GM10847 (cell line): ENCODE data around the gene MMP17.

ENCODE experiments used
- POLR2A ChIP-seq: IDR thresholded peaks from 2 replicates; pipeline ENCODE4 v1.6.1; 2011; ENCODE audit not compliant: insufficient read length; ENCODE audit errors: extremely low read depth

The MMP17 gene

GRCh38 chr12:131827961-131828534 is at the start of gene MMP17:
TSS of gene MMP17 (plus strand) at chr12:131828393. CDS start at chr12:131828495, 102 bp downstream.
- peak; percentile 19 for TF ChIP-seq POLR2A

DNA sequence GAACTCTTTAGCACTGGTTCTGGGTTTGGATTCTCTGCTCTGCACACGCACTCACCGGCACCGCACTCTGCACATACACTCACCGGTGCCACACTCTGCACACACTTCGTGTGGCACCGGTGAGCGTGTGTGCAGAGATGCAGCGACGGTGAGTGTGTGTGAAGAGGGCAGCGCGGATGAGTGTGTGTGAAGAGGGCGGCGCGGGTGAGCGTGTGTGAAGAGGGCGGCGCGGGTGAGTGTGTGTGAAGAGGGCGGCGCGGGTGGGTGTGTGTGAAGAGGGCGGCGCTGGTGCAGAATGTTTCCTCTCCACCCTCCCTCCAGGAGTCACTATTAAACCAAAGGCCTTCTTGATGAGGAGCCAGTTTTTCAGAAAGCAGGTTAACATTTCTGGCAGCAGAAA is 49.2 kb upstream of the MMP17 start:
- TF ChIP-seq POLR2A = no peak

DNA sequence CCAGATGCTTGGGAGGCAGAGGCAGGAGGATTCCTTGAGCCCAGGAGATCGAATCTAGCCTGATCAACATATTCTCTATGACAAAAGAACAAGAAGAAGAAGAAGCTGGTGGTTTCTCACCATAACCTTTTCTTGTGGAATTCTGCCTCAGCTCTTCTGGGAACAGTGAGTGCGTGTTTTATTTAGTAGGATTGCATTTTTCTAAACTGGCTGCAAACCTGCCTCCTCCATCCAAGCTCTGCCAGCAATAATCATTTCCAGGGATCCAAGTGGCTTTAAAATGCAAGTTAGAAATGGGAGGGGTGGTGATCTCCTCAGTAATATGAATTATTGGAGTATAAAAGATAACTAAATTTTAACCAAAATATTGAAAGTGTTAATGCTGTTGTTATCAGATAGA is 46.1 kb upstream of the MMP17 start:
- TF ChIP-seq POLR2A = no peak

GRCh38 chr12:131783915-131784541 is 44.2 kb upstream of the MMP17 start:
- no peak for TF ChIP-seq POLR2A

DNA sequence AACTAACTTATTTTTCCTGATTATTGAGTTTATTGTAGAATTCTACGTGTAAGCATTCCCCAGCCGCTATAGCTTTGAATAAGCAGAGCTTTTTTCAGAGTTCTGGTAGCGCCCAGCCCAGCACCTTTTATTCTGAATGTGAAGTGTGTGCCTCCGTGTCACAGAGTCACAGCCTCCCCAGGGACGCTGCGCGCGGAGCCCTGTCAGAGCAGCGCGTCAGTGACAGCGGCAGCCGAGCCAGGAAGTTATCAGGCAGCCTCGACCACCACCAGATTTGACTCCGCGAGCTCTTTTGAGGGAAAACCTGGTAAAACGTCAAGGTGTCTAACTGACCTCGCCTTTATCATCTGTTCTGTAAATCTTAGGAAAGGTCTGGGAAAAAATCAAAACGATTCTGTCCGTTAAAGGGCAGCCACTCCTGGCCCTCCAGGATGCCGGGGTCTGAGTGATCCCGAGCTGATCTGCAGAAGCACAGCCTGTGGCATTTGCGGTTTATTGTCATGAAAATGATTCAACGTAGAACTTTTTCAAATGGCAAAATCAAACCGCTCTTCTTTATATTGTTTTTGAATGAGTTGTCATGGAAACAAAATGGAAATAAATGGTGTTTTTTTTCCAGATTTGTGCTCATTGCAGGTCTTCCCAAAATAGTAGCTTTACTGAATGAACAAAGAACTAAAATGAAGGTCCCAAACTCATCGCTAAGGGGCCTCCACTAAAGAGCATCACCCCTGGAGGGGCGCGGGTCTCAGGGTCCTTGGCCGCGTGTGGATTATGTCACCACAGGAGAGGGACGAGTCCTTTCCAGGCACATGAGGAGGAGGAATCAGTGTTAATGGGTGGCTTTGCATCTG is 43.1 kb upstream of the MMP17 start:
- TF ChIP-seq POLR2A = no peak

DNA sequence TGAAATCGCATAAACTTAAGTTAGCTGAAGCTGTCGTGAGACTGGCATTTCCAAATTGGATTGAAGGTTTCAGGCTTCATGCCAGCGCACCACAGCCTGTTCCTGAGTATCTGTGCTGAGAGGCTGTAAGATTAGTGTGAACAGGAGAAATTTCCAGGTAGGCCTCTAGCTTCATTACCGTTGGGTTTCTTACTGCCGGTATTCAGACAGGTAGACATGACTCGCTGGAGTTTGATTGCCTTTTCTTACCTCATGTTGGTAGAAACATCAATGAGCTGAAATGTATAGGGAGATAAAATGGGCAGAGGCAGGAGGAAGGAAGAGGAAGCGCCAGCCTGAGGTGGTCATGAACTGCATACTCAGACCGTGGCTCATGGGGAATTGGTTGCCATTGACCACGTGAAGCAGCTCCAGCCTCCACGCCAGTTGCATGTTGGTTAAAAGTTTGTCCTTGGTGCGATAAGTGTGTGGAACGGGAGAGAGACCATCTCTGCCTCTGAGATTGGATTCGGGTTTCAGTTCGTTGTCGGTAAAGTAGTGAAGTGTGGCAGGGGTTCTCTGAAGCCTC is 42.3 kb upstream of the MMP17 start:
- TF ChIP-seq POLR2A = no peak

DNA sequence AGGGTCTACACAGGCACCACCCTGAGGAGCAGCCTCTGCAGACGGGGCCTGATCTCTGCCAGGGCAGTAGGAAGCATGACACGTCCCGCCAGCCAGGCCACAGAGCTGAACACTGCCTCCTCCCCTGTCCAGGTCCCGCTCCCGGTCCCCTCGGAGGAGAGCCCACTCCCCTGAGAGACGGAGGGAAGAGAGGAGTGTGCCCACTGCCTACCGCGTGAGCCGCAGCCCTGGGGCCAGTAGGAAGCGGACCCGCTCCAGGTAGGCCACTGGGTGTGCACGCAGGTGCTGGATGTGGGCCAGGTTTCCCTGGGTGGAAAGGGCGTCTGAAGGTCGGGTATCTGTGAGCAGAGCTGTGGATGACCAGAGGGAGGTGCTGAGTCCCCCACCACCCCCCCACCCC is 41.9 kb upstream of the MMP17 start:
- TF ChIP-seq POLR2A = no peak

GRCh38 chr12:131787143-131787660 is 41.0 kb upstream of the MMP17 start:
- no peak for TF ChIP-seq POLR2A

DNA sequence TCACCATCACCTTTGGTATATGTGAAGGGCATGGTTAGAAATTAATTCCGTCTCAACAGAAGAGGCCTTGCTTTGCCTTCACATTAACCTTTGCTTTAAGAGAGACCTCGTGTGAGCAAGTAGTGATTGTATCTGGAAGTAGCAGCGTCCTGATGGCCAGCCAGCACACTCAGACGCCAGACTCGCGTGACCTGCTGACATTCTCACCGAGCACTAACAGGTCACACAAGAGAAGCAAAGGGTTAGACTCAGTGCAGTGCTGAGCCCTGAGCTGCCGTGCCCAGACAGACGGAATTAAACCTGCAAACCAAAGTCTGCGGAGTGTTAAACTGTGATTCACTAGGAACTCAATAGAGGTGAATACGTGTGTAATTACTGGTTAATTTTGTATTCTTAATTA is 40.1 kb upstream of the MMP17 start:
- TF ChIP-seq POLR2A = no peak

DNA sequence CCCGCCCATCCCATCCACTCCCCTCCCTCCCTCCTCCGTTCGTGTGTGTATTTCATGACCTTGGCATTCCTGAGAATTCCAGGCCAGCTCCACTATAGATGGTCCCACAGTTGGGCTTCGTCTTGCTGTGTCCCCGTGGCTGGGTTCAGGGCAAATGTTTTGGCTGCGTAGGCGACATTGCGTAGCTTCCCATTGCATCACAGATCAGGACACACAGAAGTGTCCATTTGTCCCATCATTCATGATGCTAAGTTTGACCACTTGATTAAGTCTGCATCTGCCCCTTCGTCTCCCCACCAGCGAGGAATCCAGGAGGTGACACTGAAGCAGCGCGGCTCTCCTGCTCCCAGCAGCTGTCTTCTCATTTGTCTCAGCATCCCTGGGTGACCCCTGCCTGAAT is 38.6 kb upstream of the MMP17 start:
- TF ChIP-seq POLR2A = no peak

- TF ChIP-seq POLR2A = no peak
Measured at GRCh38 chr12:131793243-131794022, 34.8 kb upstream of the MMP17 start.

DNA sequence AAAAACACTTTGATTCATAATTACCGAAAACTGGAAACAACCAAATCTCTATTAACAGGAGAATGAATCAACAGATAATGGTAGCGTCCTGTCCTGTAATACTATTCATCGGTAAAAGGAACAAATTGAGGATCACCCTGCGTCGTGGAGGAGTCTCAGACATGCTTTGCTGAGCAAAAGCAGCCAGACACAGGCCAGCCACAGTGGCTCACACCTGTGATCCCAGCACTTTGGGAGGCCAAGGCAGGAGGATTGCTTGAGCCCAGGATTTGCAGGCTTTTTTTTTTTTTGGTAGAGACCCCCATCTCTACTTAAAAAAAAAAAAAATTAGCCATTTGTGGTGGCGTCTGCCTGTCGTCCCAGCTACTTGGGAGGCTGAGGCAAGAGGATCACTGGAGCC is 34.1 kb upstream of the MMP17 start:
- no peak for TF ChIP-seq POLR2A

- no peak for TF ChIP-seq POLR2A
Measured at GRCh38 chr12:131794573-131794972, 33.6 kb upstream of the MMP17 start.

GRCh38 chr12:131795064-131795463 is 33.1 kb upstream of the MMP17 start:
- TF ChIP-seq POLR2A = no peak
